Thymus (tissue), 11 donors: Measurements from ENCODE around the gene PRDM15. TPM values are rescaled to one million over a fixed set of nuclear protein-coding genes. Genes with fewer than 3 reads are reported as not detected.

Experiments
- DNase-seq, 9 donors: peaks; one replicate each; pipeline ENCODE4 v3.0.0-alpha.2; 2013; ENCODE audit warnings: low spot score in 9 of 9, low read depth in 6 of 9, missing footprints in 1 of 9
- H3K27ac ChIP-seq, 2 donors: one replicate each; pipeline ENCODE4 v1.5.1; 2013; ENCODE audit warnings: control low read depth in 1 of 2, low read depth in 1 of 2, low read length in 1 of 2, mild to moderate bottlenecking in 1 of 2, moderate library complexity in 1 of 2
- H3K27me3 ChIP-seq, 2 donors: one replicate each; pipeline ENCODE4 v1.5.1; 2013; ENCODE audit warnings: low read length in 1 of 2; ENCODE audit not compliant: control insufficient read depth in 2 of 2, insufficient read depth in 1 of 2
- H3K36me3 ChIP-seq, 2 donors: one replicate each; pipeline ENCODE4 v1.5.1; 2013; ENCODE audit warnings: low read length in 1 of 2, mild to moderate bottlenecking in 1 of 2, moderate library complexity in 1 of 2; ENCODE audit not compliant: control insufficient read depth in 2 of 2, insufficient read depth in 2 of 2
- H3K4me1 ChIP-seq, 2 donors: one replicate each; pipeline ENCODE4 v1.5.1; 2013; ENCODE audit warnings: low read length in 2 of 2; ENCODE audit not compliant: control insufficient read depth in 2 of 2, insufficient read depth in 2 of 2
- H3K4me3 ChIP-seq, 2 donors: one replicate each; pipeline ENCODE4 v1.5.1; 2013; ENCODE audit warnings: low read length in 2 of 2, control low read depth in 1 of 2, mild to moderate bottlenecking in 1 of 2
- H3K9me3 ChIP-seq, 2 donors: one replicate each; pipeline ENCODE4 v1.5.1; 2013; ENCODE audit warnings: low read length in 1 of 2, mild to moderate bottlenecking in 1 of 2; ENCODE audit not compliant: control insufficient read depth in 2 of 2, insufficient read depth in 1 of 2
- WGBS: extraction: QIAGEN DNeasy Blood & Tissue Kit; methylation state at CpG from one replicate; pipeline ENCODE4 v1.1.7; 2013; 5-methylcytosine and 5-hydroxymethylcytosine counted together
- polyA plus RNA-seq: library from polyadenylated mRNA; stranded (reverse); fragments of 200-250 nt; gene quantifications from one replicate; pipeline ENCODE4 v1.2.3, GENCODE V29; 2013
- total RNA-seq: library from RNA; stranded (reverse); fragments of 120-200 nt; gene quantifications from one replicate; pipeline ENCODE4 v1.2.4, GENCODE V29; 2013
- donor health status: healthy.

PRDM15 gene
- total and polyA plus RNA-seq, 2 donors: 4.0 to 6.1 TPM

DNA sequence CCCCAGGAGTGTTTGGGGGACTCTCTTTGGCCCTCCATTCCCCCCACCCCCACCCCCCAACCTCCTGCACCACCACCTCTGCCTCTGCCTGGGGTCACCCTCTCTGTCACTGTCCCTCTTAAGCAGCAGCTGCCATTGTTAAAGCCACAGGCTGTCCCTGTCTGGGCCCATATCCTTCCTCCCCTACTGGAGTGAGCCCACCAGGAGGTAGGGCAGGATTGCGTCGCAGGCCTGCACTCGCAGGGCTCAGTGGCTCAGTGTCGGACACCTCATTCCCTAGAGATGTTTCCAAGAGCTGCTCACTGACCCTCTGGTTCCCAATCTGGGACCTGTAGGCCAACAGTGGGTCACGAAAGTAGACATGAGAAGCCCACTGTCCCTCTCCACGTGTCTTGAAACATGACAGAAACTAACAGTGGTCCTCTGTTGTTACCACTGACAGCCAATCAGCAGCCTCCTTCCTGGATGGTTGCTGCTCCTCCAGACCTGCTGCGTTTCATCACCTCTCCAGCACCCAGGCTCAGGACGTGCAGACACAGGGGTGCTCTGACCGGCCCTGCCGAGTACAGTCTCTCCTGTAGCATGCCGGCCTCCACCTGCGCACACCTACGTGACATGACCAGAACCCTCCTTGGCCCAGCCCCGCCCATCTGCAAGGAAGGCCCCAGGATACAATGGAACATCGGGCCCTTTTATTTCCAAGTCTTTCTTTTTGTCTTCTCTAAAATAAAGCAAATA, 7.7 kb downstream of the PRDM15 start:
- DNase-seq: no peak
- Histone ChIP-seq H3K4me1 (peaks cover 0 to 2% of the 10 kb centered on the region in 2 donors), H3K36me3 (peaks cover 0 to 6% of the 10 kb centered on the region in 2 donors), H3K27ac (no peak overlapping the region), H3K9me3 (no peaks in the 10 kb centered on the region), H3K4me3 (no peak overlapping the region), H3K27me3 (no peaks in the 10 kb centered on the region)
- WGBS: 94% methylated on average over 15 of the region's 15 CpGs

DNA sequence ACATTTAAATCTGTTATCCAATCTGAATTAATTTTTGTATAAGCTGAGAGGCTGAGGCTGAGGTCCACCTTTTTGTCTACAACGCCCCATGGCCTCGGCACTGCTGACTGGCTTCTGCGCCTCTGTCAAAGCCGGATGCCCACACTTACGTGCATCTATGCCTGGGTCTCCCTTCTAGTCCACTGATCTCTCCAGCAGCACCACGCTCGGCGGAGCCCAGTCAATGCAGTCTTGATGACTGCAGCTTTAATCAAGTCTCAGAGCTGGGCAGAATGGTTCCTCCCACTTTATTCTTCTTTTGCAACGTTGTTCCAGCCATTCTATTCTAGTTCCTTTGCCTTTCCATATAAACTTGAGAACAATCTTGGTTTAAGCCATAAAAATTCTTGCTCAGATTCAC, 9.4 kb downstream of the PRDM15 start:
- Histone ChIP-seq H3K36me3 (peaks cover 0 to 6% of the 10 kb centered on the region in 2 donors), H3K27ac (no peak overlapping the region), H3K27me3 (no peaks in the 10 kb centered on the region), H3K4me3 (no peak overlapping the region), H3K4me1 (no peaks in the 10 kb centered on the region), H3K9me3 (no peaks in the 10 kb centered on the region)
- no peak for DNase-seq
- WGBS: 97% methylated on average over 9 of the region's 9 CpGs

- 96% methylated on average over 10 of the region's 10 CpGs for WGBS
- peaks cover 0 to 2% of the 10 kb centered on the region in 2 donors for H3K4me1 ChIP-seq
- no peak for DNase-seq
- H3K27me3 ChIP-seq: no peaks in the 10 kb centered on the region
- no peak overlapping the region for H3K27ac ChIP-seq
- H3K4me3 ChIP-seq: no peak overlapping the region
- no peaks in the 10 kb centered on the region for H3K9me3 ChIP-seq
- H3K36me3 ChIP-seq: peaks cover 0 to 4% of the 10 kb centered on the region in 2 donors
Observed at GRCh38 chr21:41868062-41868710, 11.0 kb downstream of the PRDM15 start.

GRCh38 chr21:41867313-41867712, 11.8 kb downstream of the PRDM15 start:
- Histone ChIP-seq H3K9me3 (no peaks in the 10 kb centered on the region), H3K27ac (no peak overlapping the region), H3K36me3 (peaks cover 0 to 3% of the 10 kb centered on the region in 2 donors), H3K4me1 (peaks cover 0 to 5% of the 10 kb centered on the region in 2 donors), H3K4me3 (no peak overlapping the region), H3K27me3 (no peaks in the 10 kb centered on the region)
- WGBS: 98% methylated on average over 8 of the region's 8 CpGs
- no peak for DNase-seq

DNA sequence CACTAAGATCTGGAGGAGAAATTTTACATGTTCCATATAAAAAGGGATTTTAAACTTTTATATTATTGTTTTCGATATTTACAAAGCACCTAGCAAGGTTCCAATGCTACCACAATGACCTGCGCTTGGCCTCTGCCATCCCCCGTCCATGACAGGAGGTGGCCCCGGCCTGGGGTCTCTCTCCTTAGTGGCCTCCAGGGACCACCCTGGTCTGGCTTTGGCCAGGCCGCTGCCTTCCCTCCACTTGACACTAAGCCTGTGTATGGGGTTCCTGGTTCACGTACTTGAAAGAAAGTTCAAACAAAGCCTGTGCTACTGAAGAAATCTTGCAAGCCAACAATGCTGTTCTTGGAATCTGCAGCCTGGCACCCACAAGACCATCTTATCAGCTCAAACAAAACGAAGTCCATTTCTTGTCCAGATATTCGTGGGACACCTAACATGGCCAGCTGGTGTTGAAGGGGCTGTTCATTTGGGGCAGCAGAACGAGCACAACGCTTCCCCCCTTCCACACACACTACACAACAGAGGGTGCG, 12.8 kb downstream of the PRDM15 start:
- H3K4me1 ChIP-seq: peaks cover 0 to 6% of the 10 kb centered on the region in 2 donors
- H3K27ac ChIP-seq: no peak overlapping the region
- DNase-seq: no peak
- no peaks in the 10 kb centered on the region for H3K9me3 ChIP-seq
- H3K4me3 ChIP-seq: no peak overlapping the region
- no peaks in the 10 kb centered on the region for H3K27me3 ChIP-seq
- H3K36me3 ChIP-seq: peaks cover 0 to 2% of the 10 kb centered on the region in 2 donors
- 87% methylated on average over 11 of the region's 11 CpGs for WGBS

GRCh38 chr21:41865002-41865777, 14.0 kb downstream of the PRDM15 start:
- Histone ChIP-seq H3K27me3 (no peaks in the 10 kb centered on the region), H3K9me3 (no peaks in the 10 kb centered on the region), H3K36me3 (no peaks in the 10 kb centered on the region), H3K4me1 (peaks cover 0 to 6% of the 10 kb centered on the region in 2 donors), H3K4me3 (no peak overlapping the region), H3K27ac (no peak overlapping the region)
- DNase-seq: no peak
- 97% methylated on average over 15 of the region's 15 CpGs for WGBS

DNA sequence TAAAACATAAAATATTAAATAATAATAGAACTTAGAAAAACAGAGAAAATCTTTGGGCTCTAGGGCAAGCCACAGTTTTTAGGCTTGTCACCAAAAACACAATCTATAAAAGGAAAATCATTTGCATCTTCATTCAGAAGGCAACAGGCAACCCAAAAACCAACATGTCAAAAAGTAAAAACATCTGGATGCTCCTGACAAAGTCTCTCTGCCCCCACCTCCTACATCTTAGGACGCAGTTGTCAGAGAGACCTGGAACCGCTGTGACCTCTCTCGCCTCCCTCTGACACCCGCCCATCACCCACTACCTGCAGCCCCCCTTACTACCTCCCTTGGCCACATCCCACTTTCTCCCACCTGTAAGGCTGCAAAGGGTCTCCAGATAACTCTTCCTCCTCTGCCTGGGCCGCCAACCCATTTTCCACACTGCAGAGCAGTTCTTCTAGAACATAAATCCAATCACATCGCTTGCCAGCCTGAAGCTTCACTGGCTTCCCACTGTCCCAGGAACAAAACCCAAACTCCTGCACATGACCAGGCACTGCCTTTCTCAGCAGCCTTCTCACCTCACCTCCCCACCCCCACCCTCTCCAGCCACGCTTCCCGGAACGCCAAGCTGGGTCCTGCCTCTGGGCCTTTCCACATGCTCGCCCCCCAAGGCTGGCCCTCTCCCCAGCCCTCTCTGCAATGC, 14.7 kb downstream of the PRDM15 start:
- Histone ChIP-seq H3K27ac (no peak overlapping the region), H3K36me3 (peaks cover 2 to 7% of the 10 kb centered on the region in 2 donors), H3K9me3 (no peaks in the 10 kb centered on the region), H3K4me1 (peaks cover 0 to 6% of the 10 kb centered on the region in 2 donors), H3K27me3 (no peaks in the 10 kb centered on the region), H3K4me3 (no peak overlapping the region)
- no peak for DNase-seq
- WGBS: 98% methylated on average over 10 of the region's 10 CpGs

- DNase-seq: no peak
- Histone ChIP-seq H3K4me3 (no peak overlapping the region), H3K27ac (no peak overlapping the region), H3K27me3 (no peaks in the 10 kb centered on the region), H3K36me3 (peaks cover 11 to 16% of the 10 kb centered on the region in 2 donors), H3K9me3 (no peaks in the 10 kb centered on the region), H3K4me1 (peaks cover 0 to 6% of the 10 kb centered on the region in 2 donors)
- 86% methylated on average over 4 of the region's 4 CpGs for WGBS
Observed at GRCh38 chr21:41863439-41863740, 15.8 kb downstream of the PRDM15 start.
